Uterus (tissue), 2 donors: ENCODE results near the gene SPINK2.

Source experiments
- CTCF ChIP-seq, 4 experiments: fragments of 200-600 bp in 2 of 4; fragments of 450-650 bp in 2 of 4; sonication (generic) in 2 of 4; IDR thresholded peaks; one replicate each; pipeline ENCODE4 v1.5.1; 2016 to 2019; ENCODE audit warnings: antibody characterized with exemption in 4 of 4, mild to moderate bottlenecking in 2 of 4, moderate library complexity in 1 of 4
- POLR2A ChIP-seq, 2 donors: fragments of 450-650 bp; IDR thresholded peaks; one replicate each; pipeline ENCODE4 v1.6.1; 2016; ENCODE audit warnings: antibody characterized with exemption in 2 of 2, mild to moderate bottlenecking in 1 of 2, moderate library complexity in 1 of 2

GRCh38 chr4:56783986-56784385, 37.5 kb downstream of the SPINK2 start:
- TF ChIP-seq CTCF (IDR thresholded peaks at IDR 0.05): no peak
- TF ChIP-seq POLR2A (IDR thresholded peaks at IDR 0.05): no peak
